Muscle layer of duodenum (tissue), 2 donors: Measurements from ENCODE around the gene BCLAF3.

Experiments
- H3K27ac ChIP-seq: one replicate; pipeline ENCODE4 v1.7.0; 2013; ENCODE audit warnings: mild to moderate bottlenecking, low read length
- H3K27me3 ChIP-seq: one replicate; pipeline ENCODE4 v1.7.0; 2013; ENCODE audit warnings: low read depth, mild to moderate bottlenecking, control low read depth, low read length
- H3K36me3 ChIP-seq, 2 donors: one replicate each; pipeline ENCODE4 v1.7.0; 2013; ENCODE audit warnings: low read length in 2 of 2, control low read depth in 1 of 2, mild to moderate bottlenecking in 1 of 2; ENCODE audit not compliant: insufficient read depth in 2 of 2, control insufficient read depth in 1 of 2
- H3K4me1 ChIP-seq, 2 donors: one replicate each; pipeline ENCODE4 v1.7.0; 2013; ENCODE audit warnings: low read length in 2 of 2, mild to moderate bottlenecking in 2 of 2, control low read depth in 1 of 2, moderate library complexity in 1 of 2; ENCODE audit not compliant: insufficient read depth in 2 of 2, control insufficient read depth in 1 of 2
- H3K4me3 ChIP-seq, 2 donors: one replicate each; pipeline ENCODE4 v1.7.0; 2013; ENCODE audit warnings: low read length in 2 of 2, low read depth in 1 of 2, mild to moderate bottlenecking in 1 of 2
- H3K9me3 ChIP-seq, 2 donors: one replicate each; pipeline ENCODE4 v1.7.0; 2013; ENCODE audit warnings: low read length in 2 of 2, control low read depth in 1 of 2, mild to moderate bottlenecking in 1 of 2; ENCODE audit not compliant: control insufficient read depth in 1 of 2
- donor health status: healthy.

The BCLAF3 gene

GRCh38 chrX:20011608-20012007, 20.7 kb upstream of the BCLAF3 start:
- Histone ChIP-seq H3K4me3 (no peak overlapping the region), H3K4me1 (no peaks in the 10 kb centered on the region), H3K27ac (no peak overlapping the region), H3K27me3 (no peaks in the 10 kb centered on the region), H3K9me3 (peaks cover 0 to 2% of the 10 kb centered on the region in 2 donors), H3K36me3 (no peaks in the 10 kb centered on the region)

DNA sequence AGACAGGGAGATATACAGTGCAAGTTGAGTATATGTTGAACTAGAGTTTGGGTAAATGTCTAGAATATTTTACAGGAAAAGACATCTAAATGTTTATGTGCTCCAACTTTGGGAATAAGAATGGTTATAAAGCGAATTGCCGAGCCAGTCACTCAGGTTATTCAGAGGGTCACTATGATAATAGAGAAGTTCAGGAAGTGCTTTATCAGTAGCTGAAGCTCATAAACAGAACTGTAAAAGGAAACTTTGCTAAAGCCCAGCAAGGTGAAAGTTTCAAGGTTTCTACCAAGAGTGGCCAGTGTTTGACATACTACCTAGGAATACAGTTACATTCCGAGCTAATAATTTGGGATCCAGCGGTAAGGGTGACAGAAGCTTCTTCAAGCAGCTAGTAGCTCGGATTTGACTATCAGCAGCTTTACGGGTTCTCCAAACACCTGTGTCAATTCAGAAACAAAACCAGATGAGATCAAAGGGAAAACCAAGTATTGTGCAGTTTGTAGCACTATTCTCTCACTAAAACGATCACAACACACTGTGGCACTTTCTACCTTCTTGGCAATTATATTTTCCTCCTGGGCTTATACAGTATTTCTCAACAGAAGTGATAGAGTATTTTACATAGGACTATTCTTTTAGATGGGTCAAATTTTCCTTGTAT, 17.2 kb upstream of the BCLAF3 start:
- no peaks in the 10 kb centered on the region for H3K9me3 ChIP-seq
- H3K36me3 ChIP-seq, result no peaks in the 10 kb centered on the region
- no peak overlapping the region for H3K4me3 ChIP-seq
- H3K4me1 ChIP-seq, result no peaks in the 10 kb centered on the region
- H3K27me3 ChIP-seq, result no peaks in the 10 kb centered on the region
- H3K27ac ChIP-seq, result no peak overlapping the region

- H3K9me3 ChIP-seq, result no peaks in the 10 kb centered on the region
- no peak overlapping the region for H3K27ac ChIP-seq
- no peaks in the 10 kb centered on the region for H3K36me3 ChIP-seq
- no peak overlapping the region for H3K4me3 ChIP-seq
- H3K4me1 ChIP-seq, result no peaks in the 10 kb centered on the region
- no peaks in the 10 kb centered on the region for H3K27me3 ChIP-seq
Observed at GRCh38 chrX:20005883-20006282, 15.0 kb upstream of the BCLAF3 start.

DNA sequence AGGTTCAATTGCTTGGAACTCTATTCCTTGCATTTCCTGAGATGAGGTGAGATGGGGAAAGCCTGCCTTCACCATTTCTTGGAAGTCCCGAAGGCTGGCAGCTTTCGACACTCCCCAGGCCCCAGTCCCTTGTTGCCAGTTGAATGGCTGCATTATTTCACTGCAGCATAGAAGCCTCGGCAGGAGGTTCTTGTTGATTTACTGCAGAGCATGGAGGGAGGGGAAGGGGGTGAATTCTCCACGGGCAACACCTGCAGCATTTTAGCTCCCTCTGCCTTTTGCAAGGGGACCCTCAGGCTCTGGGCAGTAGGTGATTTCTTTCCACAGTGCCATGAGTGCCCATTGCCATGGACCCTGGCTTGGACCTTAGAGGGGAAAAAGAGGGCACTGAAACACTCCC, 10.7 kb upstream of the BCLAF3 start:
- Histone ChIP-seq H3K4me3 (no peak overlapping the region), H3K36me3 (no peaks in the 10 kb centered on the region), H3K27ac (no peak overlapping the region), H3K4me1 (no peaks in the 10 kb centered on the region), H3K27me3 (no peaks in the 10 kb centered on the region), H3K9me3 (no peaks in the 10 kb centered on the region)

DNA sequence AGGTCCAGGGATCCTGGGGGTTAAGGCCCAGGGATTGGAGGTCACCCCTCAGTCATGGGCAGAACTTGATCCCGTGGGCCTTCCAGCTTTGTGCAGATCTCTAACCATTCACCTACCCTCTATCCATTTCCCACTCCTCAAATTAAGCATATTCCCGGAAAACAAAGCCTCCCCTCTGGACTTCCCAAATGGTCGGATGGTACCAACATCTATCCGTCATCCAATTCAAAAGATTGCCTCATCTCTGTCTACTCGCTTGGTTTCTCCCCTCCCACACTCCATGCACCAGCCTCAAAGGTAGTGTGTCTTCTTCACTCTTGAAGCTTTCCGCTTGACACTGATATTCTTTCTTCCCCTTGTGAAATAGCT, 473 bp upstream of the BCLAF3 start:
- H3K4me3 ChIP-seq, result peak overlapping the region; percentile 42 to 50
- H3K27me3 ChIP-seq, result no peaks in the 10 kb centered on the region
- no peaks in the 10 kb centered on the region for H3K4me1 ChIP-seq
- no peaks in the 10 kb centered on the region for H3K36me3 ChIP-seq
- H3K9me3 ChIP-seq, result no peaks in the 10 kb centered on the region
- peak overlapping the region; percentile 31 for H3K27ac ChIP-seq

- Histone ChIP-seq H3K27me3 (no peaks in the 10 kb centered on the region), H3K9me3 (no peaks in the 10 kb centered on the region), H3K27ac (no peak overlapping the region), H3K36me3 (no peaks in the 10 kb centered on the region), H3K4me3 (peak overlapping the region; percentile 66 to 75), H3K4me1 (no peaks in the 10 kb centered on the region)
Observed at GRCh38 chrX:19990151-19990555, 708 bp downstream of the BCLAF3 start.

- Histone ChIP-seq H3K36me3 (no peaks in the 10 kb centered on the region), H3K4me3 (no peak overlapping the region), H3K9me3 (no peaks in the 10 kb centered on the region), H3K27ac (no peak overlapping the region), H3K27me3 (no peaks in the 10 kb centered on the region), H3K4me1 (no peaks in the 10 kb centered on the region)
Observed at GRCh38 chrX:19987856-19988255, 3.0 kb downstream of the BCLAF3 start.

GRCh38 chrX:19986531-19986930, 4.3 kb downstream of the BCLAF3 start:
- no peaks in the 10 kb centered on the region for H3K9me3 ChIP-seq
- no peaks in the 10 kb centered on the region for H3K27me3 ChIP-seq
- no peaks in the 10 kb centered on the region for H3K4me1 ChIP-seq
- no peak overlapping the region for H3K27ac ChIP-seq
- no peaks in the 10 kb centered on the region for H3K36me3 ChIP-seq
- H3K4me3 ChIP-seq, result no peak overlapping the region

DNA sequence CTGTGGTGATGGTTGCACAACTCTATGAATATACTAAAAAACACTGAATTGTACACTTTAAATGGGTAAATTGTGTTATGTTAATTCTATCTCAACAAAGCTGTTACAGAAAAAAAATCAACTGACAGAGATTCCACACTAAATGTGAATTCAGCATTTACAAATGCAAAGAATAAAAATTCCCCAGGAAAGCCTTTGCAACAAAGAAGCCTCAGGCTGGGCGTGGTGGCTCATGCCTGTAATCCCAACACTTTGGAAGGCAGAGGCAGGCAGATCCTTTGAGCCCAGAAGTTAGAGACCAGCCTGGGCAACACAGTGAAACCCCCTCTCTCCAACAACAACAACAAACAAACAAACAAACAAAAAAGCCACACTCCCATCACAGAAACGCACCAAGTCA, 8.9 kb downstream of the BCLAF3 start:
- H3K36me3 ChIP-seq, result no peaks in the 10 kb centered on the region
- H3K27me3 ChIP-seq, result no peaks in the 10 kb centered on the region
- H3K4me3 ChIP-seq, result no peak overlapping the region
- H3K4me1 ChIP-seq, result no peaks in the 10 kb centered on the region
- H3K9me3 ChIP-seq, result no peaks in the 10 kb centered on the region
- H3K27ac ChIP-seq, result no peak overlapping the region

- Histone ChIP-seq H3K27me3 (no peaks in the 10 kb centered on the region), H3K4me1 (no peaks in the 10 kb centered on the region), H3K27ac (no peak overlapping the region), H3K9me3 (no peaks in the 10 kb centered on the region), H3K4me3 (no peak overlapping the region), H3K36me3 (no peaks in the 10 kb centered on the region)
Observed at GRCh38 chrX:19975845-19976244, 15.0 kb downstream of the BCLAF3 start.

DNA sequence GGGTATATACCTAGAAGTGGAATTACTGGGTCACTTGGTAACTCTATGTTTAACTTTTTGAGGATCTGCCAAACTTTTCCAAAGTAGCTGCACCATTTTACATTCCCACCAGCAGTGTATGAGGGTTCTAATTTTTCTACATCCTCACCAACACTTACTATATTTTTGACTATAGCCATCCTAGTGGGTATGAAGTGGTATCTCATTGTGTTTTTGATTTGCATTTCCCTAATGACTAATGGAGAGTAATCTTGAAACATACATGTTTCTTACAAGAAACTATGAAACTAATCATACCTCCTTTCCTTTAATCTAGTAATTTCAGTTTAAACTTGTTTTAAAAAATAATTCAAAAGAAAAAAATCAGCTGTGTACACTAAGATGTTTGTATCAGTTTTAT, 17.9 kb downstream of the BCLAF3 start:
- H3K27ac ChIP-seq, result no peak overlapping the region
- no peak overlapping the region for H3K4me3 ChIP-seq
- H3K4me1 ChIP-seq, result no peaks in the 10 kb centered on the region
- no peaks in the 10 kb centered on the region for H3K9me3 ChIP-seq
- no peaks in the 10 kb centered on the region for H3K27me3 ChIP-seq
- no peaks in the 10 kb centered on the region for H3K36me3 ChIP-seq

DNA sequence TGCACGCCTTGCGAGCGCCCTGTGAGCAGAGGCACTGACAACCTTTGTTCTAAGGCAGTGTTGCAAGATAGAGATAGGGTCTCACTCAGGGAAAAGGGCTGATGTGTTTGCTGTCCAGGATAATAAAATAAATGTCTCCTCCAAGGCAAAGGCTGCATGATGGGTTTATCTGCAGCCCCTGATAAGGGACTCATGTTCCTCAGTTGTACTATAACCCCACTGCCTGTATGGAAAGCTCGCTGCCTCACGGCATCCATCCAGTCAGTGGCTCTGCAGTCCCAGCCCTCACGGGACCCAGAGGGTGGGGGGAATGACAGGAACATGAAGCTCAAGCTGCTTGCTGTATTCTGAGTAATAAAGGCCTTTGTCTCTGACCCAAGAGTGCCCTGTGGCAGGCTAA, 22.6 kb downstream of the BCLAF3 start:
- Histone ChIP-seq H3K27me3 (no peaks in the 10 kb centered on the region), H3K9me3 (no peaks in the 10 kb centered on the region), H3K4me3 (no peak overlapping the region), H3K27ac (no peak overlapping the region), H3K4me1 (no peaks in the 10 kb centered on the region), H3K36me3 (peaks cover 0 to 14% of the 10 kb centered on the region in 2 donors)
